GM18505 (cell line): ENCODE results near the gene RIOK1.

Experiments
- ATAC-seq: cut with Tn5 transposase; IDR thresholded peaks from one replicate; pipeline ENCODE4 v1.9.1; 2021; ENCODE audit not compliant: unreplicated experiment
- POLR2A ChIP-seq: IDR thresholded peaks from 4 replicates; pipeline ENCODE4 v1.6.1; 2011; ENCODE audit warnings: borderline replicate concordance; ENCODE audit not compliant: insufficient read depth, insufficient read length; ENCODE audit errors: extremely low read depth

RIOK1 gene

DNA sequence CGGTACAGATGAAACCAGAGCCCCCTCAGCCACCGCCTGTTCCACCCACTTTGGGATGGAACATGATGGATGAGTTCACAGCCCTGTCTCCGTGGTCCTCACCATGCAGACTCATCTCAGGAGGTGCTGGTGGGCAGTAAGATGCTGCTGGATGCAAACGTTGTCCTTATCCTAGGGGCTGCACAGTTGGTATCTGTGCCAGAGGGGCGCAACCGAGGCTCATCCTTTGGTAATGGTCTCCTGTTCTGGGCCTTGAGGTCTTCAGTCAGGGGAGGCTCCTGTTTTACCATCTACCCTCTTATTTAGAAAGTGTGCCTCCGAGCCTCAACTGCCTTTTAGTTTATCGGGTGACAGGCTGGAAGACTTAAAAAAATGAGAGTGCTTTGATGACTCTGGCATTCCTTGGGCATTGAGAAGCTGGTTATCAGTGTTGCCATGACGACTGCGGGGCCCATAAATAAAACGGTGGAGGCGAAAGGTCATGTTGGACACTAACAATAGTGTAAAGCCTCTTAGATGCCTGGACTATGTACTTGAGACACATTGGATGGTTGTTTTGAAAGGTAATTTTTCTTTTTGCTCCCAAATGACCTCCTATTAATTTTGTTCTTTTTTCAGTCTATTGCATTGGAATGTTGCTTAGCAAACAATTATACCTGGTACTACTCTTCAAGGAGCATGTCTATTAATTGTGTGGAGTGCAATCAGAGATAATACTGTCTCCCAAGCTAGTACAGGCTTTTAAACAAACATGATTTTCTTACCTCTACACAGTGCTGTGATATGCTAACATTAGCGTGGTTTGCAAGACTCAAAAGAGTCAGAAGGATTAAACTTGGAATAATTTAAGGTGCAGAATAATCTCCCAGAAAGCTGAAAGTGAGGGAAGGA, 77.6 kb downstream of the RIOK1 start:
- ATAC-seq = no peak
- no peak for TF ChIP-seq POLR2A
